HEK293 (cell line): ENCODE measurements around the gene FANCL.
A peak's percentile ranks its signal among the peaks of the same experiment; 100 is the strongest.
"Not testable (repeated sequence)": the region's sequence is repeated elsewhere in the genome, so short reads cannot be mapped to it uniquely, and the experiment has no call there.

Source experiments
- CTCF ChIA-PET: fragments of 350-600 bp; formaldehyde crosslinking; extraction: SDS; loops from one replicate; lab custom pipeline; 2021; ENCODE audit warnings: antibody characterized with exemption; lab: Yijun Ruan, JAX
- POLR2A ChIA-PET: fragments of 300-600 bp; formaldehyde crosslinking; extraction: SDS; loops from one replicate; lab custom pipeline; 2020; ENCODE audit warnings: antibody characterized with exemption, inconsistent platforms; lab: Yijun Ruan, JAX
- H3K27ac ChIP-seq: fragments of 200-500 bp; sonication (Bioruptor generic); 2 replicates; pipeline ENCODE4 v1.5.1; 2014; ENCODE audit warnings: low read depth, low read length, control low read depth, inconsistent platforms; ENCODE audit errors: extremely low read depth
- H3K36me3 ChIP-seq, 2 experiments: fragments of 200-500 bp in 1 of 2; sonication (Bioruptor generic) in 1 of 2; 1 replicate in 1 of 2; 2 replicates in 1 of 2; pipeline ENCODE4 v1.5.1; 2014 to 2017; ENCODE audit warnings: inconsistent platforms in 2 of 2, low read length in 2 of 2; ENCODE audit not compliant: control insufficient read depth in 2 of 2, insufficient read depth in 1 of 2
- H3K4me1 ChIP-seq: fragments of 200-500 bp; sonication (Bioruptor generic); 2 replicates; pipeline ENCODE4 v1.5.1; 2014; ENCODE audit warnings: mild to moderate bottlenecking, low read length, inconsistent platforms; ENCODE audit not compliant: control insufficient read depth, insufficient read depth
- H3K4me3 ChIP-seq: 2 replicates; pipeline ENCODE4 v1.5.1; 2011; ENCODE audit warnings: low read depth, mild to moderate bottlenecking, control low read depth, low read length, moderate library complexity
- H3K9me3 ChIP-seq: fragments of 200-500 bp; sonication (Bioruptor generic); 2 replicates; pipeline ENCODE4 v1.5.1; 2014; ENCODE audit warnings: low read depth, low read length, inconsistent platforms; ENCODE audit not compliant: control insufficient read depth, insufficient read depth
- HOXA7 ChIP-seq: sonication (generic); formaldehyde crosslinking; IDR thresholded peaks from 2 replicates; pipeline ENCODE4 v1.8.1; 2022; ENCODE audit warnings: missing genetic modification reagents, borderline replicate concordance
- ZNF146 ChIP-seq: fragments of 450-650 bp; formaldehyde crosslinking; IDR thresholded peaks from 2 replicates; pipeline ENCODE4 v1.5.1; 2016; ENCODE audit warnings: missing biosample characterization, missing genetic modification characterization
- ZNF660 ChIP-seq: fragments of 450-650 bp; IDR thresholded peaks from 2 replicates; pipeline ENCODE4 v1.5.1; 2018; ENCODE audit warnings: missing biosample characterization, mild to moderate bottlenecking, missing genetic modification characterization
- ZNF768 ChIP-seq: fragments of 450-650 bp; formaldehyde crosslinking; IDR thresholded peaks from 2 replicates; pipeline ENCODE4 v1.5.1; 2018; ENCODE audit warnings: missing biosample characterization, mild to moderate bottlenecking, missing genetic modification characterization
- TF ChIP-seq, protein P1 (sequence below): fragments of 450-650 bp; formaldehyde crosslinking; IDR thresholded peaks from 2 replicates; pipeline ENCODE4 v1.5.1; 2017; ENCODE audit warnings: missing biosample characterization, missing genetic modification characterization
- TF ChIP-seq, protein P2 (sequence below): fragments of 450-650 bp; formaldehyde crosslinking; IDR thresholded peaks from 2 replicates; pipeline ENCODE4 v1.5.1; 2016; ENCODE audit warnings: missing biosample characterization, missing genetic modification characterization, borderline replicate concordance
- TF ChIP-seq, protein P3 (sequence below): fragments of 450-650 bp; formaldehyde crosslinking; IDR thresholded peaks from 2 replicates; pipeline ENCODE4 v1.5.1; 2016; ENCODE audit warnings: missing biosample characterization, missing genetic modification characterization

FANCL gene

GRCh38 chr2:58180175-58180574, 61.0 kb downstream of the FANCL start:
- CTCF ChIA-PET, H3K4me1 ChIP-seq, H3K9me3 ChIP-seq, POLR2A ChIA-PET, H3K27ac ChIP-seq, H3K4me3 ChIP-seq, H3K36me3 ChIP-seq: not testable (repeated sequence)
- TF ChIP-seq ZNF146 (tag by site-specific recombination), result peak; percentile 84

- H3K36me3 ChIP-seq, H3K27ac ChIP-seq, CTCF ChIA-PET, POLR2A ChIA-PET, H3K4me1 ChIP-seq, H3K4me3 ChIP-seq, H3K9me3 ChIP-seq: not testable (repeated sequence)
- TF ChIP-seq ZNF146 (tag by site-specific recombination), result peak; percentile 55; the same call in 1 of the 2 replicates
Measured at GRCh38 chr2:58177187-58177586, 63.9 kb downstream of the FANCL start.

- CTCF ChIA-PET, POLR2A ChIA-PET, H3K4me3 ChIP-seq, H3K9me3 ChIP-seq, H3K27ac ChIP-seq, H3K36me3 ChIP-seq, H3K4me1 ChIP-seq: not testable (repeated sequence)
Measured at GRCh38 chr2:58171831-58172230, 69.3 kb downstream of the FANCL start.

DNA sequence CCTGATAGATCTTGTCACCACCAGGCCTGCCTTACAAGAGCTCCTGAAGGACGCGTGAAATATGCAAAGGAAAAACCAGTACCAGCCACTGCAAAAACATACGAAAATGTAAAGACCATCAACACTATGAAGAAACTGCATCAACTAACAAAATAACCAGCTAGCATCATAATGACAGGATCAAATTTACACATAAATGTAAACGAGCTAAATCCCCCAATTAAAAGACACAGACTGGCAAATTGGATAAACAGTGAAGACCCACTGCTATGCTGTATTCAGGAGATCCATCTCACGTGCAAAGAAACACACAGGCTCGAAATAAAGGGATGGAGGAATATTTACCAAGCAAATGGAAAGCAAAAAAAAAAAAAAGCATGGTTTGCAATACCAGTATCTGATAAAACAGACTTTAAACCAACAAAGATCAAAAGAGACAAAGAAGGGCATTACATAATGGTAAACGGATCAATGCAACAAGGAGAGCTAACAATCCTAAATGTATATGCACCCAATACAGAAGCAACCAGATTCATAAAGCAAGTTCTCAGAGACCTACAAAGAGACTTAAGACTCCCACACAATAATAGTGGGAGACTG, 70.7 kb downstream of the FANCL start:
- H3K4me1 ChIP-seq, H3K4me3 ChIP-seq, H3K27ac ChIP-seq, H3K9me3 ChIP-seq, POLR2A ChIA-PET: not testable (repeated sequence)
- H3K36me3 ChIP-seq, result peaks cover 0 to 12% of the 10 kb centered on the region in 2 experiments; a peak in 1 of 3 replicates
- CTCF ChIA-PET, result interaction anchor here (0.7 kb wide), 1 partner anchor 338 kb away, joined by 4 read pairs; no protein-coding TSS in a partner anchor

- H3K27ac ChIP-seq, H3K9me3 ChIP-seq, H3K4me3 ChIP-seq, POLR2A ChIA-PET, H3K4me1 ChIP-seq: not testable (repeated sequence)
- peaks cover 0 to 12% of the 10 kb centered on the region in 2 experiments; a peak in 1 of 3 replicates for H3K36me3 ChIP-seq
- CTCF ChIA-PET, result interaction anchor here (0.7 kb wide), 1 partner anchor 376 kb away, joined by 3 read pairs; no protein-coding TSS in a partner anchor
Measured at GRCh38 chr2:58169845-58170244, 71.3 kb downstream of the FANCL start.

- H3K27ac ChIP-seq, CTCF ChIA-PET, H3K4me1 ChIP-seq, H3K4me3 ChIP-seq, POLR2A ChIA-PET, H3K9me3 ChIP-seq: not testable (repeated sequence)
- H3K36me3 ChIP-seq, result peaks cover 0 to 16% of the 10 kb centered on the region in 2 experiments; a peak in 1 of 3 replicates
Measured at GRCh38 chr2:58168130-58168529, 73.0 kb downstream of the FANCL start.

GRCh38 chr2:58163913-58164312, 77.2 kb downstream of the FANCL start:
- ChIA-PET CTCF (no interaction called here), POLR2A (no interaction called here)
- Histone ChIP-seq H3K4me1 (no peaks in the 10 kb centered on the region), H3K9me3 (no peaks in the 10 kb centered on the region), H3K4me3 (no peak overlapping the region), H3K27ac (no peak overlapping the region), H3K36me3 (peaks cover 28 to 50% of the 10 kb centered on the region in 2 experiments; a peak in 2 of 3 replicates)
- TF ChIP-seq HOXA7 (CRISPR knock-in tag) (no peak), ZNF660 (tag by site-specific recombination) (no peak), ZNF768 (tag by site-specific recombination) (no peak)
- TF ChIP-seq, protein P1, sequence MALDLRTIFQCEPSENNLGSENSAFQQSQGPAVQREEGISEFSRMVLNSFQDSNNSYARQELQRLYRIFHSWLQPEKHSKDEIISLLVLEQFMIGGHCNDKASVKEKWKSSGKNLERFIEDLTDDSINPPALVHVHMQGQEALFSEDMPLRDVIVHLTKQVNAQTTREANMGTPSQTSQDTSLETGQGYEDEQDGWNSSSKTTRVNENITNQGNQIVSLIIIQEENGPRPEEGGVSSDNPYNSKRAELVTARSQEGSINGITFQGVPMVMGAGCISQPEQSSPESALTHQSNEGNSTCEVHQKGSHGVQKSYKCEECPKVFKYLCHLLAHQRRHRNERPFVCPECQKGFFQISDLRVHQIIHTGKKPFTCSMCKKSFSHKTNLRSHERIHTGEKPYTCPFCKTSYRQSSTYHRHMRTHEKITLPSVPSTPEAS, result no peak
- TF ChIP-seq, protein P2, sequence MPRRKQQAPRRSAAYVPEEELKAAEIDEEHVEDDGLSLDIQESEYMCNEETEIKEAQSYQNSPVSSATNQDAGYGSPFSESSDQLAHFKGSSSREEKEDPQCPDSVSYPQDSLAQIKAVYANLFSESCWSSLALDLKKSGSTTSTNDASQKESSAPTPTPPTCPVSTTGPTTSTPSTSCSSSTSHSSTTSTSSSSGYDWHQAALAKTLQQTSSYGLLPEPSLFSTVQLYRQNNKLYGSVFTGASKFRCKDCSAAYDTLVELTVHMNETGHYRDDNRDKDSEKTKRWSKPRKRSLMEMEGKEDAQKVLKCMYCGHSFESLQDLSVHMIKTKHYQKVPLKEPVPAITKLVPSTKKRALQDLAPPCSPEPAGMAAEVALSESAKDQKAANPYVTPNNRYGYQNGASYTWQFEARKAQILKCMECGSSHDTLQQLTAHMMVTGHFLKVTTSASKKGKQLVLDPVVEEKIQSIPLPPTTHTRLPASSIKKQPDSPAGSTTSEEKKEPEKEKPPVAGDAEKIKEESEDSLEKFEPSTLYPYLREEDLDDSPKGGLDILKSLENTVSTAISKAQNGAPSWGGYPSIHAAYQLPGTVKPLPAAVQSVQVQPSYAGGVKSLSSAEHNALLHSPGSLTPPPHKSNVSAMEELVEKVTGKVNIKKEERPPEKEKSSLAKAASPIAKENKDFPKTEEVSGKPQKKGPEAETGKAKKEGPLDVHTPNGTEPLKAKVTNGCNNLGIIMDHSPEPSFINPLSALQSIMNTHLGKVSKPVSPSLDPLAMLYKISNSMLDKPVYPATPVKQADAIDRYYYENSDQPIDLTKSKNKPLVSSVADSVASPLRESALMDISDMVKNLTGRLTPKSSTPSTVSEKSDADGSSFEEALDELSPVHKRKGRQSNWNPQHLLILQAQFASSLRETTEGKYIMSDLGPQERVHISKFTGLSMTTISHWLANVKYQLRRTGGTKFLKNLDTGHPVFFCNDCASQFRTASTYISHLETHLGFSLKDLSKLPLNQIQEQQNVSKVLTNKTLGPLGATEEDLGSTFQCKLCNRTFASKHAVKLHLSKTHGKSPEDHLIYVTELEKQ (tag by site-specific recombination), result no peak
- TF ChIP-seq, protein P3, sequence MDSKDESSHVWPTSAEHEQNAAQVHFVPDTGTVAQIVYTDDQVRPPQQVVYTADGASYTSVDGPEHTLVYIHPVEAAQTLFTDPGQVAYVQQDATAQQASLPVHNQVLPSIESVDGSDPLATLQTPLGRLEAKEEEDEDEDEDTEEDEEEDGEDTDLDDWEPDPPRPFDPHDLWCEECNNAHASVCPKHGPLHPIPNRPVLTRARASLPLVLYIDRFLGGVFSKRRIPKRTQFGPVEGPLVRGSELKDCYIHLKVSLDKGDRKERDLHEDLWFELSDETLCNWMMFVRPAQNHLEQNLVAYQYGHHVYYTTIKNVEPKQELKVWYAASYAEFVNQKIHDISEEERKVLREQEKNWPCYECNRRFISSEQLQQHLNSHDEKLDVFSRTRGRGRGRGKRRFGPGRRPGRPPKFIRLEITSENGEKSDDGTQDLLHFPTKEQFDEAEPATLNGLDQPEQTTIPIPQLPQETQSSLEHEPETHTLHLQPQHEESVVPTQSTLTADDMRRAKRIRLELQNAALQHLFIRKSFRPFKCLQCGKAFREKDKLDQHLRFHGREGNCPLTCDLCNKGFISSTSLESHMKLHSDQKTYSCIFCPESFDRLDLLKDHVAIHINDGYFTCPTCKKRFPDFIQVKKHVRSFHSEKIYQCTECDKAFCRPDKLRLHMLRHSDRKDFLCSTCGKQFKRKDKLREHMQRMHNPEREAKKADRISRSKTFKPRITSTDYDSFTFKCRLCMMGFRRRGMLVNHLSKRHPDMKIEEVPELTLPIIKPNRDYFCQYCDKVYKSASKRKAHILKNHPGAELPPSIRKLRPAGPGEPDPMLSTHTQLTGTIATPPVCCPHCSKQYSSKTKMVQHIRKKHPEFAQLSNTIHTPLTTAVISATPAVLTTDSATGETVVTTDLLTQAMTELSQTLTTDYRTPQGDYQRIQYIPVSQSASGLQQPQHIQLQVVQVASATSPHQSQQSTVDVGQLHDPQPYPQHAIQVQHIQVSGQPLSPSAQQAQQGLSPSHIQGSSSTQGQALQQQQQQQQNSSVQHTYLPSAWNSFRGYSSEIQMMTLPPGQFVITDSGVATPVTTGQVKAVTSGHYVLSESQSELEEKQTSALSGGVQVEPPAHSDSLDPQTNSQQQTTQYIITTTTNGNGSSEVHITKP (tag by site-specific recombination), result no peak
